HG02870 (cell line): ENCODE results near the gene LRRC55.

Experiments
- ATAC-seq: cut with Tn5 transposase; IDR thresholded peaks from one replicate; pipeline ENCODE4 v1.9.1; 2021; ENCODE audit warnings: mild to moderate bottlenecking, moderate library complexity; ENCODE audit not compliant: unreplicated experiment

LRRC55 gene

GRCh38 chr11:57200917-57201316, 19.2 kb downstream of the LRRC55 start:
- ATAC-seq, result no peak

GRCh38 chr11:57202281-57202680, 20.5 kb downstream of the LRRC55 start:
- no peak for ATAC-seq

- ATAC-seq, result no peak
These were observed 21.6 kb downstream of the LRRC55 start for GRCh38 chr11:57203359-57203758.

GRCh38 chr11:57203882-57204480, 22.2 kb downstream of the LRRC55 start:
- no peak for ATAC-seq

GRCh38 chr11:57205041-57205641, 23.4 kb downstream of the LRRC55 start:
- no peak for ATAC-seq

- ATAC-seq, result no peak
These were observed 25.4 kb downstream of the LRRC55 start for GRCh38 chr11:57207168-57207567.

- ATAC-seq, result no peak
These were observed 29.0 kb downstream of the LRRC55 start for GRCh38 chr11:57210781-57211180.

GRCh38 chr11:57213342-57214097, 31.8 kb downstream of the LRRC55 start:
- ATAC-seq, result no peak

- no peak for ATAC-seq
These were observed 32.3 kb downstream of the LRRC55 start for GRCh38 chr11:57214098-57214417.

- no peak for ATAC-seq
These were observed 32.7 kb downstream of the LRRC55 start for GRCh38 chr11:57214494-57214893.

GRCh38 chr11:57216463-57216862, 34.7 kb downstream of the LRRC55 start:
- ATAC-seq, result no peak

- ATAC-seq, result no peak
These were observed 35.3 kb downstream of the LRRC55 start for GRCh38 chr11:57217053-57217452.

GRCh38 chr11:57219021-57219627, 37.4 kb downstream of the LRRC55 start:
- no peak for ATAC-seq

GRCh38 chr11:57222239-57222638, 40.5 kb downstream of the LRRC55 start:
- no peak for ATAC-seq

- no peak for ATAC-seq
These were observed 41.8 kb downstream of the LRRC55 start for GRCh38 chr11:57223601-57224000.

- no peak for ATAC-seq
These were observed 42.4 kb downstream of the LRRC55 start for GRCh38 chr11:57224128-57224527.

- no peak for ATAC-seq
These were observed 42.8 kb downstream of the LRRC55 start for GRCh38 chr11:57224537-57224936.

- ATAC-seq, result no peak
These were observed 46.8 kb downstream of the LRRC55 start for GRCh38 chr11:57228600-57228999.

- ATAC-seq, result no peak
These were observed 48.6 kb downstream of the LRRC55 start for GRCh38 chr11:57230316-57230715.

GRCh38 chr11:57230791-57231538, 49.2 kb downstream of the LRRC55 start:
- no peak for ATAC-seq

GRCh38 chr11:57231539-57232253, 49.9 kb downstream of the LRRC55 start:
- ATAC-seq, result no peak
